A673 (cell line): ENCODE measurements around the gene ACSS2. TPM values are rescaled to one million over a fixed set of nuclear protein-coding genes. Genes with fewer than 3 reads are reported as not detected.

Source experiments
- BruUV-seq: library from RNA; stranded (reverse); fragments of 400-500 nt; replicated peaks from 2 replicates; lab custom pipeline; 2021; lab: Mats Ljungman, UMichigan
- CTCF ChIA-PET: fragments of 300-600 bp; sonication (Branson Sonifier 250); formaldehyde crosslinking; loops from one replicate; lab custom pipeline; 2022; ENCODE audit warnings: antibody characterized with exemption; lab: Charles Lee
- POLR2A ChIA-PET: fragments of 300-600 bp; sonication (Branson Sonifier 250); formaldehyde crosslinking; loops from one replicate; lab custom pipeline; 2022; ENCODE audit warnings: antibody characterized with exemption; ENCODE audit not compliant: low non-redundant PET; lab: Charles Lee
- DNase-seq: peaks from one replicate; pipeline ENCODE4 v3.0.0-alpha.2; 2015; ENCODE audit warnings: low spot score
- H3K27ac ChIP-seq: fragments of 200-600 bp; sonication (generic); 2 replicates; pipeline ENCODE4 v1.5.1; 2016; ENCODE audit warnings: mixed run types, low read depth, mild to moderate bottlenecking, mixed read lengths, antibody characterized with exemption, low read length; ENCODE audit not compliant: poor library complexity, severe bottlenecking
- H3K27me3 ChIP-seq: fragments of 200-600 bp; sonication (generic); replicated peaks from 2 replicates; pipeline ENCODE4 v1.6.1; 2017; ENCODE audit warnings: mixed run types, low read depth, mild to moderate bottlenecking, mixed read lengths, antibody characterized with exemption, low read length; ENCODE audit not compliant: insufficient read depth, poor library complexity
- H3K36me3 ChIP-seq: fragments of 200-600 bp; sonication (generic); 2 replicates; pipeline ENCODE4 v1.6.1; 2016; ENCODE audit warnings: mixed run types, mild to moderate bottlenecking, mixed read lengths, antibody characterized with exemption, low read length; ENCODE audit not compliant: insufficient read depth, poor library complexity, severe bottlenecking
- H3K4me1 ChIP-seq: fragments of 200-600 bp; sonication (generic); 2 replicates; pipeline ENCODE4 v1.6.1; 2017; ENCODE audit warnings: mixed run types, mild to moderate bottlenecking, mixed read lengths, antibody characterized with exemption, low read length; ENCODE audit not compliant: insufficient read depth, poor library complexity, severe bottlenecking
- H3K4me3 ChIP-seq: fragments of 200-600 bp; sonication (generic); 2 replicates; pipeline ENCODE4 v1.5.1; 2016; ENCODE audit warnings: low read depth, mixed run types, mild to moderate bottlenecking, mixed read lengths, low read length; ENCODE audit not compliant: poor library complexity, severe bottlenecking
- H3K9me3 ChIP-seq: fragments of 200-600 bp; sonication (generic); 2 replicates; pipeline ENCODE4 v1.6.1; 2016; ENCODE audit warnings: mixed run types, low read depth, mild to moderate bottlenecking, mixed read lengths, antibody characterized with exemption, low read length; ENCODE audit not compliant: poor library complexity, severe bottlenecking
- EZH2 ChIP-seq: fragments of 200-600 bp; sonication (generic); IDR thresholded peaks from 2 replicates; pipeline ENCODE4 v1.6.1; 2017; ENCODE audit warnings: borderline replicate concordance, low read depth, mild to moderate bottlenecking, mixed read lengths, antibody characterized with exemption, low read length; ENCODE audit not compliant: poor library complexity, severe bottlenecking
- intact Hi-C: fragments of 100-400 bp; cut with micrococcal nuclease; formaldehyde crosslinking; loops from one replicate; pipeline ENCODE4 v1.10.0; 2022; ENCODE audit not compliant: unreplicated experiment
- total RNA-seq: library from RNA; stranded (reverse); gene quantifications from 2 replicates; pipeline ENCODE4 v1.2.3, GENCODE V29; 2021
- TF ChIP-seq, protein P1 (sequence below): fragments of 300-800, 200-600 bp; sonication (generic); conservative IDR thresholded peaks from 2 replicates; pipeline ENCODE4 v1.5.1; 2017; ENCODE audit warnings: low read depth, mild to moderate bottlenecking, antibody characterized with exemption, low read length, moderate library complexity, mixed read lengths

Gene ACSS2
- total RNA-seq, 1 experiment from 2014 or later, result 28.7 TPM

DNA sequence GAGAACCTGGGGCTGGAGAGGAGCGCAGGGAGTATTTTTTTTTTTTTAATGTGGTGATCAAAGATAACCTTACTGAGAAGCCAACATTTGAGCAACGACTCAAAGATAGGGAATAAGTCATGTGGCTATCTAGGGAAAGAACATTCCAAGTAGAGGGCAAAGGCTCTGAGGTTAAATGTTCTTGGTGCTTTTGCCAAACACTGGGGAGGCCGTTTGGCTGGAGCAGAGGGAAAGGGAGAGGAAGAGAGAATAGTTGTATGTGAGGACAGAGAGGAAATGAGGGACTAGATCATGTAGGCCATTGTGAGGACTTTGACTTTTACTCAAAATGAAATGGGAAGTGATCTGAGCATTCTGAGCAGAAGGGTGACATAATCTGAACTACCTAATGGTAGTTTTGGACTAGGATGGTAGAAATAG lies 27.8 kb downstream of the ACSS2 start:
- peaks cover 14% of the 10 kb centered on the region for H3K4me1 ChIP-seq
- no peak overlapping the region for H3K27ac ChIP-seq
- no peak overlapping the region for H3K4me3 ChIP-seq
- CTCF ChIA-PET, result no interaction called here
- peaks cover 7% of the 10 kb centered on the region for H3K36me3 ChIP-seq
- intact Hi-C loops, result no loop called here
- BruUV-seq, result no TSS peak
- H3K27me3 ChIP-seq, result no peaks in the 10 kb centered on the region
- POLR2A ChIA-PET, result interaction anchor here (0.5 kb wide), 1 partner anchor 81 kb away, joined by 4 read pairs; no protein-coding TSS in a partner anchor
- DNase-seq, result no peak
- no peaks in the 10 kb centered on the region for H3K9me3 ChIP-seq
- TF ChIP-seq EZH2, result no peak
- TF ChIP-seq, protein P1, sequence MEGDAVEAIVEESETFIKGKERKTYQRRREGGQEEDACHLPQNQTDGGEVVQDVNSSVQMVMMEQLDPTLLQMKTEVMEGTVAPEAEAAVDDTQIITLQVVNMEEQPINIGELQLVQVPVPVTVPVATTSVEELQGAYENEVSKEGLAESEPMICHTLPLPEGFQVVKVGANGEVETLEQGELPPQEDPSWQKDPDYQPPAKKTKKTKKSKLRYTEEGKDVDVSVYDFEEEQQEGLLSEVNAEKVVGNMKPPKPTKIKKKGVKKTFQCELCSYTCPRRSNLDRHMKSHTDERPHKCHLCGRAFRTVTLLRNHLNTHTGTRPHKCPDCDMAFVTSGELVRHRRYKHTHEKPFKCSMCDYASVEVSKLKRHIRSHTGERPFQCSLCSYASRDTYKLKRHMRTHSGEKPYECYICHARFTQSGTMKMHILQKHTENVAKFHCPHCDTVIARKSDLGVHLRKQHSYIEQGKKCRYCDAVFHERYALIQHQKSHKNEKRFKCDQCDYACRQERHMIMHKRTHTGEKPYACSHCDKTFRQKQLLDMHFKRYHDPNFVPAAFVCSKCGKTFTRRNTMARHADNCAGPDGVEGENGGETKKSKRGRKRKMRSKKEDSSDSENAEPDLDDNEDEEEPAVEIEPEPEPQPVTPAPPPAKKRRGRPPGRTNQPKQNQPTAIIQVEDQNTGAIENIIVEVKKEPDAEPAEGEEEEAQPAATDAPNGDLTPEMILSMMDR, result no peak

DNA sequence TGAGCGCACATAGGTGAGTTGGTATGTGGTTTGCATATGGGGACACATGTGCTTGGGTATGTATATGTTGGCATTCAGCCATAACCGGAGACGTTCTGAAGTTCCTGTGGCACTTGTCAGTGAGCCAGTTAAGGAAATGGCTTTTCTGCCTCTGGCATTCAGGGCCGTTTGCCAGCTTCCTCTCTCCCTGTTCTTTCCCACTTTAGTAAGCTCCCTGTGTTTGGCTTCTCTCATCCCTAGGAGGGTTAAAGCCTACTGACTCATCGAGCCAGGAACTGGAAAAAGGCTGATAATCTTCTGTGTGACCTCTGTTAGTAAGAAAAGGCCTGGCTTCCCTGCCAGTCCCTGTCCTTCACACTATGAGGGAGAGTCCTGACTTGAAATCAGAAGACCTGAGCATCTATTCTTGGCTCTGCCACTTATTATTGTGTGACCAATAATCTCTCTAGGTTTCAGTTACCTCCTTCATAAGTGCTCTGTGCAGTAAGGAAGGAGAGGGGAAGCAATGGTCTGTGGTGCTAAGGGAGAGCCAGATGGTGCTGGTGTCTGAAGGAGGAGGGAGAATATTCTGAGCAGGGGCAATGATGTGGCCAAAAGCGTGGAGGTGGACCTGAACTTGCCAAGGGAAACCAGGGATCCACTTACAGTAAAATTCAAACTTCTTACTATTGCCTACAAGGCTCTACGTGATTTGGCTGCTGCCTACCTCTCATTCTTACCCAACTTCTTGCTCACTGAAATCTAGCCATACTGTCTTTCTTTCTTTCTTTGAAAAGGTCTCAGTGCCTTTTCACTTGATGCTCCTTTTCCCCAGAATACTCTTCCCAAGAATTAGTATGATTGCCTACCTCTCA lies 31.4 kb downstream of the ACSS2 start:
- CTCF ChIA-PET, result no interaction called here

DNA sequence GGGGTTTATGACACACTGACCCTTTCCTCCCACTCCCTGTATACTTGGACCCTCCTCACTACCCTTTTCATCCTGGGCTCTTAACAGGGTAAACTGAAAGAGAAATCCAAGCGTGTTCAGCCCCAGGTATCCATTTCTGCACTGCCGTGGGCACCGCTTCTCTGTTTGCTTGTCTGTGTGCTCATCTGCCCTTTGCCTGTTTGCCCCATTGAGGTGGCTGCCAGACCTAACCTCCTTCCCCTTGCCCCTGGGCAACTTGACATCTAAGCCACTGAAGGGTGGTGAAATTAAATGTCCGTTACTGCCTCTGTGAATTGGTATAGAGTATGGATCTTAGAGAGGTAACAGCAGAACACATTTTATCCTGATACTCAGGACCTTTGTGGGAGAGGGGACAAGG lies 38.7 kb downstream of the ACSS2 start:
- Histone ChIP-seq H3K4me1 (no peaks in the 10 kb centered on the region), H3K27me3 (no peaks in the 10 kb centered on the region), H3K4me3 (no peak overlapping the region), H3K9me3 (no peaks in the 10 kb centered on the region), H3K27ac (no peak overlapping the region), H3K36me3 (no peaks in the 10 kb centered on the region)
- no TSS peak for BruUV-seq
- ChIA-PET POLR2A (no interaction called here), CTCF (no interaction called here)
- no peak for DNase-seq
- no peak for TF ChIP-seq EZH2
- TF ChIP-seq, protein P1, result no peak
- intact Hi-C loops, result no loop called here

More for the DNA sequence above, 31.4 kb downstream of the ACSS2 start:
- POLR2A ChIA-PET, result no interaction called here
- H3K36me3 ChIP-seq, result peaks cover 4% of the 10 kb centered on the region
- peak overlapping the region; percentile 71 for H3K27ac ChIP-seq
- peaks cover 14% of the 10 kb centered on the region for H3K4me1 ChIP-seq
- DNase-seq, result peak; percentile 89
- TF ChIP-seq, protein P1, result no peak
- no peak for TF ChIP-seq EZH2
- BruUV-seq, result no TSS peak
- intact Hi-C loops, result no loop called here
- no peaks in the 10 kb centered on the region for H3K9me3 ChIP-seq
- no peak overlapping the region for H3K4me3 ChIP-seq
- no peaks in the 10 kb centered on the region for H3K27me3 ChIP-seq
